ENCODE data around the gene SLC25A25. TPM values are rescaled to one million over a fixed set of nuclear protein-coding genes. Genes with fewer than 3 reads are reported as not detected.
"Not testable (repeated sequence)": the region's sequence is repeated elsewhere in the genome, so short reads cannot be mapped to it uniquely, and the experiment has no call there.

The SLC25A25 gene
- total RNA-seq, 1 donor from 2014 or later = 11.3 TPM

GRCh38 chr9:128124451-128124850 is 56.4 kb downstream of the SLC25A25 start:
- DNase-seq (ENCODE audit: low spot score) = no peak
- Mint-ChIP-seq H3K4me3 (ENCODE audit: low read depth) (peak overlapping the region; percentile 30), H3K27me3 (ENCODE audit: low read depth) (no peaks in the 10 kb centered on the region), H3K27ac (no peak overlapping the region), H3K36me3 (ENCODE audit: low read depth) (peaks cover 27% of the 10 kb centered on the region), H3K4me1 (ENCODE audit: low read depth) (peaks cover 22% of the 10 kb centered on the region), H3K9me3 (no peaks in the 10 kb centered on the region)
- intact Hi-C loops (cut with micrococcal nuclease) = loop anchor here (10.0 kb wide), 1 partner anchor 350 kb away; the partner anchor contains the start of gene SH2D3C

GRCh38 chr9:128124873-128125579 is 57.0 kb downstream of the SLC25A25 start:
- Mint-ChIP-seq H3K4me1 (ENCODE audit: low read depth) (peaks cover 24% of the 10 kb centered on the region), H3K36me3 (ENCODE audit: low read depth) (peaks cover 27% of the 10 kb centered on the region), H3K9me3 (no peaks in the 10 kb centered on the region), H3K27me3 (ENCODE audit: low read depth) (no peaks in the 10 kb centered on the region), H3K27ac (no peak overlapping the region), H3K4me3 (ENCODE audit: low read depth) (peak overlapping the region; percentile 30)
- intact Hi-C loops (cut with micrococcal nuclease) = loop anchor here (5.0 to 10.0 kb wide), 2 partner anchors 152 to 350 kb away; partner anchors contain the start of genes GOLGA2, SH2D3C and SWI5
- DNase-seq (ENCODE audit: low spot score) = no peak

- DNase-seq (ENCODE audit: low spot score) = no peak
- Mint-ChIP-seq H3K36me3 (ENCODE audit: low read depth) (peaks cover 27% of the 10 kb centered on the region), H3K9me3 (no peaks in the 10 kb centered on the region), H3K27me3 (ENCODE audit: low read depth) (no peaks in the 10 kb centered on the region), H3K27ac (peak overlapping the region; percentile 40), H3K4me1 (ENCODE audit: low read depth) (peaks cover 24% of the 10 kb centered on the region), H3K4me3 (ENCODE audit: low read depth) (peak overlapping the region; percentile 78)
- intact Hi-C loops (cut with micrococcal nuclease) = loop anchor here (5.0 to 10.0 kb wide), 2 partner anchors 152 to 351 kb away; partner anchors contain the start of genes GOLGA2, SH2D3C and SWI5
Measured at GRCh38 chr9:128125580-128126354, 57.7 kb downstream of the SLC25A25 start.

GRCh38 chr9:128127568-128127989 is 59.5 kb downstream of the SLC25A25 start, which contains the start of gene PTGES2:
Gene PTGES2 (minus strand): TSS chr9:128127729. CDS start chr9:128127717, 12 bp downstream.
- Mint-ChIP-seq H3K27me3 (ENCODE audit: low read depth) (peaks cover 11% of the 10 kb centered on the region), H3K4me1 (ENCODE audit: low read depth) (peaks cover 24% of the 10 kb centered on the region), H3K4me3 (ENCODE audit: low read depth) (peak within 1 kb of the TSS; percentile 94), H3K9me3 (no peaks in the 10 kb centered on the region), H3K36me3 (ENCODE audit: low read depth) (peaks cover 22% of the 10 kb centered on the region), H3K27ac (peak within 1 kb of the TSS; percentile 98)
- DNase-seq (ENCODE audit: low spot score) = peak; percentile 77
- intact Hi-C loops (cut with micrococcal nuclease) = loop anchor here (1.0 to 10.0 kb wide), 3 partner anchors 10 to 353 kb away; partner anchors contain the start of genes GOLGA2, SH2D3C and SWI5

- Mint-ChIP-seq H3K27me3 (ENCODE audit: low read depth) (peaks cover 17% of the 10 kb centered on the region), H3K4me1 (ENCODE audit: low read depth) (peaks cover 27% of the 10 kb centered on the region), H3K36me3 (ENCODE audit: low read depth) (peaks cover 19% of the 10 kb centered on the region), H3K4me3 (ENCODE audit: low read depth) (peak overlapping the region; percentile 94), H3K27ac (peak overlapping the region; percentile 98), H3K9me3 (no peaks in the 10 kb centered on the region)
- intact Hi-C loops (cut with micrococcal nuclease) = loop anchor here (1.0 to 10.0 kb wide), 5 partner anchors 11 to 353 kb away; partner anchors contain the start of genes BBLN, GOLGA2, SH2D3C and SLC25A25
- peak; percentile 83 for DNase-seq (ENCODE audit: low spot score)
Measured at GRCh38 chr9:128127990-128128835, 60.2 kb downstream of the SLC25A25 start.

GRCh38 chr9:128128836-128129590 is 61.0 kb downstream of the SLC25A25 start:
- Mint-ChIP-seq H3K36me3 (ENCODE audit: low read depth) (peaks cover 15% of the 10 kb centered on the region), H3K4me1 (ENCODE audit: low read depth) (peaks cover 28% of the 10 kb centered on the region), H3K9me3 (no peaks in the 10 kb centered on the region), H3K4me3 (ENCODE audit: low read depth) (peak overlapping the region; percentile 94), H3K27ac (peak overlapping the region; percentile 44), H3K27me3 (ENCODE audit: low read depth) (peaks cover 25% of the 10 kb centered on the region)
- DNase-seq (ENCODE audit: low spot score) = no peak
- intact Hi-C loops (cut with micrococcal nuclease) = loop anchor here (1.0 to 10.0 kb wide), 4 partner anchors 32 to 354 kb away; partner anchors contain the start of genes BBLN, GOLGA2, SH2D3C and SLC25A25

GRCh38 chr9:128129976-128130590 is 62.1 kb downstream of the SLC25A25 start:
- H3K27ac Mint-ChIP-seq = peak overlapping the region; percentile 51
- peak; percentile 50 for DNase-seq (ENCODE audit: low spot score)
- not testable (repeated sequence) for H3K36me3 Mint-ChIP-seq (ENCODE audit: low read depth); H3K9me3 Mint-ChIP-seq
- intact Hi-C loops (cut with micrococcal nuclease) = loop anchor here (2.0 to 10.0 kb wide), 3 partner anchors 31 to 355 kb away; partner anchors contain the start of genes BBLN, GOLGA2, SH2D3C and SWI5
- peaks cover 24% of the 10 kb centered on the region for H3K4me1 Mint-ChIP-seq (ENCODE audit: low read depth)
- H3K4me3 Mint-ChIP-seq (ENCODE audit: low read depth) = peak overlapping the region; percentile 51
- H3K27me3 Mint-ChIP-seq (ENCODE audit: low read depth) = peaks cover 35% of the 10 kb centered on the region

GRCh38 chr9:128130651-128131050 is 62.6 kb downstream of the SLC25A25 start:
- peaks cover 19% of the 10 kb centered on the region for H3K4me1 Mint-ChIP-seq (ENCODE audit: low read depth)

GRCh38 chr9:128131346-128131745 is 63.3 kb downstream of the SLC25A25 start:
- H3K27ac Mint-ChIP-seq; H3K4me3 Mint-ChIP-seq (ENCODE audit: low read depth): not testable (repeated sequence)

More at GRCh38 chr9:128130651-128131050, 62.6 kb downstream of the SLC25A25 start:
- H3K27me3 Mint-ChIP-seq (ENCODE audit: low read depth) = peaks cover 40% of the 10 kb centered on the region
- DNase-seq (ENCODE audit: low spot score); intact Hi-C loops (cut with micrococcal nuclease); H3K27ac Mint-ChIP-seq; H3K9me3 Mint-ChIP-seq; H3K4me3 Mint-ChIP-seq (ENCODE audit: low read depth); H3K36me3 Mint-ChIP-seq (ENCODE audit: low read depth): not testable (repeated sequence)

GRCh38 chr9:128132139-128132538 is 64.1 kb downstream of the SLC25A25 start:
- Mint-ChIP-seq H3K4me1 (ENCODE audit: low read depth) (peaks cover 13% of the 10 kb centered on the region), H3K27me3 (ENCODE audit: low read depth) (peaks cover 42% of the 10 kb centered on the region)
- DNase-seq (ENCODE audit: low spot score); H3K27ac Mint-ChIP-seq; H3K36me3 Mint-ChIP-seq (ENCODE audit: low read depth); intact Hi-C loops (cut with micrococcal nuclease); H3K4me3 Mint-ChIP-seq (ENCODE audit: low read depth); H3K9me3 Mint-ChIP-seq: not testable (repeated sequence)

More at GRCh38 chr9:128131346-128131745, 63.3 kb downstream of the SLC25A25 start:
- H3K27me3 Mint-ChIP-seq (ENCODE audit: low read depth) = peaks cover 42% of the 10 kb centered on the region
- H3K4me1 Mint-ChIP-seq (ENCODE audit: low read depth) = peaks cover 14% of the 10 kb centered on the region
- intact Hi-C loops (cut with micrococcal nuclease); H3K9me3 Mint-ChIP-seq; H3K36me3 Mint-ChIP-seq (ENCODE audit: low read depth); DNase-seq (ENCODE audit: low spot score): not testable (repeated sequence)

GRCh38 chr9:128135561-128135960 is 67.5 kb downstream of the SLC25A25 start:
- DNase-seq (ENCODE audit: low spot score); H3K4me3 Mint-ChIP-seq (ENCODE audit: low read depth); H3K36me3 Mint-ChIP-seq (ENCODE audit: low read depth); H3K4me1 Mint-ChIP-seq (ENCODE audit: low read depth); intact Hi-C loops (cut with micrococcal nuclease); H3K27ac Mint-ChIP-seq; H3K9me3 Mint-ChIP-seq: not testable (repeated sequence)
- peaks cover 42% of the 10 kb centered on the region for H3K27me3 Mint-ChIP-seq (ENCODE audit: low read depth)
